C4-2B (cell line): ENCODE measurements around the gene ARHGAP5.

Experiments used
- H3K27ac ChIP-seq: fragments of 450-650 bp; 2 replicates; pipeline ENCODE4 v1.5.1; 2017
- CTCF ChIP-seq: fragments of 450-650 bp; conservative IDR thresholded peaks from 2 replicates; pipeline ENCODE4 v1.5.1; 2017; ENCODE audit warnings: mild to moderate bottlenecking
- ZFX ChIP-seq: fragments of 450-650 bp; IDR thresholded peaks from 2 replicates; pipeline ENCODE4 v1.6.1; 2017

ARHGAP5 gene

GRCh38 chr14:32076278-32077080 lies 625 bp upstream of the ARHGAP5 start:
- TF ChIP-seq ZFX, result no peak
- no peak for TF ChIP-seq CTCF
- H3K27ac ChIP-seq, result peak overlapping the region; percentile 93

- H3K27ac ChIP-seq, result peak overlapping the region; percentile 93
- TF ChIP-seq CTCF (no peak), ZFX (no peak)
Observed at GRCh38 chr14:32078023-32078857, 1.1 kb downstream of the ARHGAP5 start.

- H3K27ac ChIP-seq, result no peak overlapping the region
- no peak for TF ChIP-seq ZFX
- TF ChIP-seq CTCF, result no peak
Observed at GRCh38 chr14:32078858-32079216, 1.7 kb downstream of the ARHGAP5 start.

- no peak overlapping the region for H3K27ac ChIP-seq
- TF ChIP-seq ZFX (no peak), CTCF (no peak)
Observed at GRCh38 chr14:32079264-32079663, 2.2 kb downstream of the ARHGAP5 start.

- no peak overlapping the region for H3K27ac ChIP-seq
- TF ChIP-seq ZFX (no peak), CTCF (no peak)
Observed at GRCh38 chr14:32080001-32080510, 3.0 kb downstream of the ARHGAP5 start.

GRCh38 chr14:32081901-32082300 lies 4.8 kb downstream of the ARHGAP5 start:
- TF ChIP-seq CTCF (no peak), ZFX (no peak)
- H3K27ac ChIP-seq, result no peak overlapping the region

GRCh38 chr14:32083315-32083624 lies 6.2 kb downstream of the ARHGAP5 start:
- TF ChIP-seq CTCF (no peak), ZFX (no peak)
- H3K27ac ChIP-seq, result no peak overlapping the region
